Esophagus muscularis mucosa (tissue), 3 donors: ENCODE data around the gene FRY.

Experiments
- CTCF ChIP-seq, 3 experiments: fragments of 200-600 bp in 2 of 3; fragments of 450-650 bp in 1 of 3; sonication (generic) in 2 of 3; IDR thresholded peaks; one replicate each; pipeline ENCODE4 v1.5.1; 2017 to 2019; ENCODE audit warnings: antibody characterized with exemption in 3 of 3, mild to moderate bottlenecking in 2 of 3, moderate library complexity in 1 of 3
- POLR2A ChIP-seq: fragments of 450-650 bp; IDR thresholded peaks from one replicate; pipeline ENCODE4 v1.6.1; 2017; ENCODE audit warnings: antibody characterized with exemption, moderate library complexity, mild to moderate bottlenecking, low read depth
- POLR2AphosphoS5 ChIP-seq, 2 donors: sonication (generic); formaldehyde crosslinking; IDR thresholded peaks; one replicate each; pipeline ENCODE4 v1.6.1; 2017; ENCODE audit warnings: antibody characterized with exemption in 2 of 2

GRCh38 chr13:32277839-32278238 lies 246.3 kb downstream of the FRY start:
- TF ChIP-seq CTCF (IDR thresholded peaks at IDR 0.05): no peak
- TF ChIP-seq POLR2A: no peak
- no peak for TF ChIP-seq POLR2AphosphoS5 (IDR thresholded peaks at IDR 0.05)
